ENCODE data around the gene CACNA2D2.

GRCh38 chr3:50334339-50335075 is 168.9 kb downstream of the CACNA2D2 start:
- TF ChIP-seq CTCF (CRISPR knock-in tag; IDR thresholded peaks at IDR 0.05) (no peak), MNT (IDR thresholded peaks at IDR 0.05) (no peak), JUND (CRISPR knock-in tag; IDR thresholded peaks at IDR 0.05) (no peak), ZBTB21 (CRISPR knock-in tag; IDR thresholded peaks at IDR 0.05) (no peak), ZBTB40 (IDR thresholded peaks at IDR 0.05) (no peak), ZBTB40 (CRISPR knock-in tag; IDR thresholded peaks at IDR 0.05) (no peak), NFRKB (IDR thresholded peaks at IDR 0.05) (no peak), ZNF317 (CRISPR knock-in tag; IDR thresholded peaks at IDR 0.05) (no peak), ERF (CRISPR knock-in tag; IDR thresholded peaks at IDR 0.05) (no peak), ATF7 (IDR thresholded peaks at IDR 0.05) (no peak), ATF7 (CRISPR knock-in tag; IDR thresholded peaks at IDR 0.05) (no peak)

Measured in HepG2 (cell line).